ENCODE measurements around the gene MTPN.

The MTPN gene

GRCh38 chr7:135919071-135919841 is 57.9 kb downstream of the MTPN start:
- no peak for DNase-seq

GRCh38 chr7:135918134-135918533 is 59.0 kb downstream of the MTPN start:
- no peak for DNase-seq

GRCh38 chr7:135917721-135918120 is 59.4 kb downstream of the MTPN start:
- no peak for DNase-seq

- no peak for DNase-seq
These were observed 62.8 kb downstream of the MTPN start for GRCh38 chr7:135914346-135914745.

- DNase-seq: no peak
These were observed 63.8 kb downstream of the MTPN start for GRCh38 chr7:135913404-135913803.

- DNase-seq: peak; percentile 9
These were observed 66.1 kb downstream of the MTPN start for GRCh38 chr7:135911099-135911498.

- DNase-seq: no peak
These were observed 66.6 kb downstream of the MTPN start for GRCh38 chr7:135910393-135911036.

GRCh38 chr7:135905858-135906257 is 71.3 kb downstream of the MTPN start:
- no peak for DNase-seq

- no peak for DNase-seq
These were observed 71.8 kb downstream of the MTPN start for GRCh38 chr7:135905355-135905754.

GRCh38 chr7:135904282-135904681 is 72.9 kb downstream of the MTPN start:
- DNase-seq: no peak

GRCh38 chr7:135901585-135902540 is 75.3 kb downstream of the MTPN start:
- no peak for DNase-seq

GRCh38 chr7:135900065-135900546 is 77.1 kb downstream of the MTPN start:
- no peak for DNase-seq

GRCh38 chr7:135899458-135900064 is 77.6 kb downstream of the MTPN start:
- DNase-seq: no peak

GRCh38 chr7:135898226-135898625 is 78.9 kb downstream of the MTPN start:
- peak; percentile 79 for DNase-seq

- no peak for DNase-seq
These were observed 82.3 kb downstream of the MTPN start for GRCh38 chr7:135894816-135895215.

- DNase-seq: no peak
These were observed 87.3 kb downstream of the MTPN start for GRCh38 chr7:135889823-135890222.

GRCh38 chr7:135888740-135889139 is 88.4 kb downstream of the MTPN start:
- no peak for DNase-seq

- no peak for DNase-seq
These were observed 90.6 kb downstream of the MTPN start for GRCh38 chr7:135886345-135887132.

- DNase-seq: no peak
These were observed 92.5 kb downstream of the MTPN start for GRCh38 chr7:135884495-135885232.

- DNase-seq: no peak
These were observed 97.9 kb downstream of the MTPN start for GRCh38 chr7:135879233-135879632.

GRCh38 chr7:135878284-135878683 is 98.9 kb downstream of the MTPN start:
- DNase-seq: no peak

All from NCI-H2171 (cell line).